KMS-11 (cell line): ENCODE results near the gene SIK2.

ENCODE experiments used
- H2AFZ ChIP-seq: fragments of 200-600 bp; sonication (generic); 2 replicates; pipeline ENCODE4 v1.6.1; 2016; ENCODE audit warnings: antibody characterized with exemption, mixed run types, low read depth
- H3K27ac ChIP-seq: fragments of 200-600 bp; sonication (generic); 2 replicates; pipeline ENCODE4 v1.6.1; 2016; ENCODE audit warnings: mild to moderate bottlenecking, mixed run types
- H3K27me3 ChIP-seq: fragments of 200-600 bp; sonication (generic); 2 replicates; pipeline ENCODE4 v1.6.1; 2017; ENCODE audit warnings: mild to moderate bottlenecking, low read depth, mixed run types, moderate library complexity; ENCODE audit not compliant: insufficient read depth
- H3K36me3 ChIP-seq: fragments of 200-600 bp; sonication (generic); 2 replicates; pipeline ENCODE4 v1.6.1; 2017; ENCODE audit warnings: mild to moderate bottlenecking, mixed run types; ENCODE audit not compliant: insufficient read depth
- H3K4me1 ChIP-seq: fragments of 200-600 bp; sonication (generic); 2 replicates; pipeline ENCODE4 v1.6.1; 2016; ENCODE audit warnings: mild to moderate bottlenecking, low read depth, mixed run types; ENCODE audit not compliant: poor library complexity, severe bottlenecking
- H3K4me2 ChIP-seq: fragments of 200-600 bp; sonication (generic); 2 replicates; pipeline ENCODE4 v1.7.0; 2016; ENCODE audit warnings: mild to moderate bottlenecking, mixed run types
- H3K4me3 ChIP-seq: fragments of 200-600 bp; sonication (generic); IDR thresholded peaks from 2 replicates; pipeline ENCODE4 v1.6.1; 2017; ENCODE audit warnings: low read depth, low read length, mixed read lengths; ENCODE audit not compliant: insufficient read depth
- H3K79me2 ChIP-seq: fragments of 200-600 bp; sonication (generic); 2 replicates; pipeline ENCODE4 v1.6.1; 2016; ENCODE audit warnings: low read depth, mixed run types; ENCODE audit not compliant: insufficient read depth
- H3K9ac ChIP-seq: fragments of 200-600 bp; sonication (generic); 2 replicates; pipeline ENCODE4 v1.6.1; 2016; ENCODE audit warnings: mild to moderate bottlenecking, mixed run types
- H4K20me1 ChIP-seq: fragments of 200-600 bp; sonication (generic); 2 replicates; pipeline ENCODE4 v1.6.1; 2016; ENCODE audit warnings: mild to moderate bottlenecking, mixed run types; ENCODE audit not compliant: insufficient read depth
- TF ChIP-seq, protein P1 (sequence below): fragments of 200-600 bp; sonication (generic); conservative IDR thresholded peaks from 2 replicates; pipeline ENCODE4 v1.6.1; 2017; ENCODE audit warnings: low read depth, mild to moderate bottlenecking, antibody characterized with exemption, low read length, moderate library complexity, mixed read lengths

The SIK2 gene

DNA sequence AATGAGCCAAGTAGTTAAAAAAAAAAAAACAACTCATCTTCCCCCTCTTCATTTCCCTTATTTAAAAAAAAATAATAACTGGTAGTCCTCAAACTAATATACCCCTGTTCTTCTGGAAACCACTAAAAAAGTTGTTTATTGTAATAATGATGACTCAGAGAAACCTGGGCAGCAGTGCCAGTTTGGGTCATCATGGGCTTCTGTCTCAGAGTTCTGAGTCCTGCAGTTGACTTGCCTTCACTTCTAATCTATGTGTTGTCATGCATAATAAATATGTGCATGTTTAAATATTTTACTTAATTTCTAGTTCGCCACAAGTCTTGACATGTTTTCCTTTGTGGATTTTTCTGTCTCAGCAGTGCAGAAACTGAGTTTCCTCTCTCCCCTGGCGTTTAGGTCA lies 117.1 kb downstream of the SIK2 start:
- Histone ChIP-seq H3K27ac (no peak overlapping the region), H3K4me2 (no peak overlapping the region), H4K20me1 (no peaks in the 10 kb centered on the region), H2AFZ (no peak overlapping the region), H3K36me3 (no peaks in the 10 kb centered on the region), H3K27me3 (no peaks in the 10 kb centered on the region), H3K4me3 (no peak overlapping the region), H3K9ac (no peak overlapping the region), H3K79me2 (no peaks in the 10 kb centered on the region), H3K4me1 (no peaks in the 10 kb centered on the region)
- TF ChIP-seq, protein P1, sequence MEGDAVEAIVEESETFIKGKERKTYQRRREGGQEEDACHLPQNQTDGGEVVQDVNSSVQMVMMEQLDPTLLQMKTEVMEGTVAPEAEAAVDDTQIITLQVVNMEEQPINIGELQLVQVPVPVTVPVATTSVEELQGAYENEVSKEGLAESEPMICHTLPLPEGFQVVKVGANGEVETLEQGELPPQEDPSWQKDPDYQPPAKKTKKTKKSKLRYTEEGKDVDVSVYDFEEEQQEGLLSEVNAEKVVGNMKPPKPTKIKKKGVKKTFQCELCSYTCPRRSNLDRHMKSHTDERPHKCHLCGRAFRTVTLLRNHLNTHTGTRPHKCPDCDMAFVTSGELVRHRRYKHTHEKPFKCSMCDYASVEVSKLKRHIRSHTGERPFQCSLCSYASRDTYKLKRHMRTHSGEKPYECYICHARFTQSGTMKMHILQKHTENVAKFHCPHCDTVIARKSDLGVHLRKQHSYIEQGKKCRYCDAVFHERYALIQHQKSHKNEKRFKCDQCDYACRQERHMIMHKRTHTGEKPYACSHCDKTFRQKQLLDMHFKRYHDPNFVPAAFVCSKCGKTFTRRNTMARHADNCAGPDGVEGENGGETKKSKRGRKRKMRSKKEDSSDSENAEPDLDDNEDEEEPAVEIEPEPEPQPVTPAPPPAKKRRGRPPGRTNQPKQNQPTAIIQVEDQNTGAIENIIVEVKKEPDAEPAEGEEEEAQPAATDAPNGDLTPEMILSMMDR, result no peak

DNA sequence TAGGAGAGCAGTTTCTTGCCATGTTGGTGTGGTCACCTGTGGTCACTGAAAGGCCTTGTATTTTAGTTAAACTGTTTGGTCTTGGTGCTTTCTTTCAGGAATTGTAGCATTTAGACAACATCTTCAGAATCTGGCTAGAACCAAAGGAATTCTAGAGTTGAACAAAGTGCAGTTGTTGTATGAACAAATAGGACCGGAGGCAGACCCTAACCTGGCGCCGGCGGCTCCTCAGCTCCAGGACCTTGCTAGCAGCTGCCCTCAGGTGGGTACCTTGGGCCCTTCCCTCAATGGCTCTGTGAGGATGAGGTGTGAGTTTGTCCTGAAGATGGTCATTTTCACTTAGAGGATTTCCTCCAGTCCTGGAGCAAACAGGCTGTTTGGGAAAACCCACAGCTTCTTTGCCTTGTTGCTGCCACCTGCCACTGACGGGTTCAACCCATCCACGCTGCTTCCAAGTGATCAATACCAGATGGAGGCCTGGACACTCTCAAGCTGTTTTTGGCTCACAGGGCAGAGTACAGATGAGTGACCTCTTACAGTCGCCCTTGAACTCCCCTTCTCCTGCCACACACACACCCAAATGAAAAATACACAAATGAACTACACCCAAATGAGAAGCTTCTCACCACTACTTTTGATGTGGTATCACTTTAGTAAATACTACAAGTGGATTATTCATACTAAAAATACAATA lies 118.7 kb downstream of the SIK2 start:
- H3K4me1 ChIP-seq, result no peaks in the 10 kb centered on the region
- H3K9ac ChIP-seq, result no peak overlapping the region
- H3K79me2 ChIP-seq, result no peaks in the 10 kb centered on the region
- TF ChIP-seq, protein P1, result no peak
- H4K20me1 ChIP-seq, result no peaks in the 10 kb centered on the region
- no peaks in the 10 kb centered on the region for H3K27me3 ChIP-seq
- no peaks in the 10 kb centered on the region for H3K36me3 ChIP-seq
- H3K4me3 ChIP-seq, result no peak overlapping the region
- no peak overlapping the region for H2AFZ ChIP-seq
- H3K27ac ChIP-seq, result no peak overlapping the region
- no peak overlapping the region for H3K4me2 ChIP-seq

DNA sequence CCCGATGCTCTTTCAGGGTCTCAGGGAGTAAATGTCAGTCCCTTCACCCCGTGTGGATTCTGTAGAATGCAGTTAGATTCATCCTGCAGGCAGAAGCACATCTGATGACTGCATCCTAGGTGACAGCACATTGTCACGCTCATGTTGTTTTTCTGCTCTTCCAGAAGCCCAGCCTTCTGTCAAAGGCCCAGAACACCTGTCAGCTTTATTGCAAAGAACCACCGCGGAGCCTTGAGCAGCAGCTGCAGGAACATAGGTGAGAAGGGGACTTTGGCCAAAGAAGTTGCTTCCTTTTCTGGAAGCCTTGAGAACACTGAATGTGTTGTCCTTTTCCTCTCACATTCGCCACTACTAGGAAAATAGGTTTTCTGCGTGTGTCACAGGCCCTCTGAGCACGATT lies 120.3 kb downstream of the SIK2 start:
- Histone ChIP-seq H3K4me3 (no peak overlapping the region), H3K9ac (no peak overlapping the region), H3K79me2 (no peaks in the 10 kb centered on the region), H3K27me3 (no peaks in the 10 kb centered on the region), H3K4me1 (no peaks in the 10 kb centered on the region), H3K4me2 (no peak overlapping the region), H3K36me3 (no peaks in the 10 kb centered on the region), H3K27ac (no peak overlapping the region), H4K20me1 (no peaks in the 10 kb centered on the region), H2AFZ (no peak overlapping the region)
- TF ChIP-seq, protein P1, result no peak

DNA sequence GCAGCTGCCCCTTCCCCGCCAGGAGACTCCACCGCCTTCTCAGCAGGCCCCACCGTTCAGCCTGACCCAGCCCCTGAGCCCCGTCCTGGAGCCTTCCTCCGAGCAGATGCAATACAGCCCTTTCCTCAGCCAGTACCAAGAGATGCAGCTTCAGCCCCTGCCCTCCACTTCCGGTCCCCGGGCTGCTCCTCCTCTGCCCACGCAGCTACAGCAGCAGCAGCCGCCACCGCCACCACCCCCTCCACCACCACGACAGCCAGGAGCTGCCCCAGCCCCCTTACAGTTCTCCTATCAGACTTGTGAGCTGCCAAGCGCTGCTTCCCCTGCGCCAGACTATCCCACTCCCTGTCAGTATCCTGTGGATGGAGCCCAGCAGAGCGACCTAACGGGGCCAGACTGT lies 121.3 kb downstream of the SIK2 start:
- H3K79me2 ChIP-seq, result no peaks in the 10 kb centered on the region
- no peak overlapping the region for H3K4me3 ChIP-seq
- H3K36me3 ChIP-seq, result no peaks in the 10 kb centered on the region
- H3K4me1 ChIP-seq, result no peaks in the 10 kb centered on the region
- H3K9ac ChIP-seq, result no peak overlapping the region
- no peak overlapping the region for H2AFZ ChIP-seq
- no peaks in the 10 kb centered on the region for H4K20me1 ChIP-seq
- no peak overlapping the region for H3K4me2 ChIP-seq
- H3K27me3 ChIP-seq, result no peaks in the 10 kb centered on the region
- TF ChIP-seq, protein P1, result no peak
- no peak overlapping the region for H3K27ac ChIP-seq
